HG03520 (cell line): ENCODE data around the gene ZFAND3.

ENCODE experiments used
- ATAC-seq: cut with Tn5 transposase; IDR thresholded peaks from one replicate; pipeline ENCODE4 v1.9.1; 2021; ENCODE audit warnings: mild to moderate bottlenecking, moderate library complexity; ENCODE audit not compliant: unreplicated experiment

Gene ZFAND3

DNA sequence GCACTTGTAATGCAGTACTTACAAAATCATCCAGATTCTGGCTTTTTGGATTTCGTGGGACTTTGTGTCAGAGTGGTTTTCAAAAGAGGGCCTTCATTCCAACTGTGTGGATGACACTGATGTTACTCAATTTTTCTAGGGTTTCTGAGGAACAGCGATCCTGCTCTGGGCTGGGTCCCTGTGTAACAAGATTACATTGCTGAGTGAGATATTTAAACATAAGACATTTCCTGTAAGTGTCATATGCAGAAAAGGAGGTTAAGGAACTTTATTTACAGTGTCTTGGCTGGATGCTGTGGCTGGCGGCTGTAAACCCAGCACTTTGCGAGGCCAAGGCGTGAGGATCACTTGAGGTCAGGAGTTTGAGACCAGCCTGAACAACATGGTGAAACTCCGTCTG, 6.7 kb downstream of the ZFAND3 start:
- ATAC-seq, result no peak

- no peak for ATAC-seq
Measured at GRCh38 chr6:37826993-37827392, 7.5 kb downstream of the ZFAND3 start.

GRCh38 chr6:37827603-37828265, 8.2 kb downstream of the ZFAND3 start:
- no peak for ATAC-seq

GRCh38 chr6:37830225-37830624, 10.7 kb downstream of the ZFAND3 start:
- no peak for ATAC-seq

DNA sequence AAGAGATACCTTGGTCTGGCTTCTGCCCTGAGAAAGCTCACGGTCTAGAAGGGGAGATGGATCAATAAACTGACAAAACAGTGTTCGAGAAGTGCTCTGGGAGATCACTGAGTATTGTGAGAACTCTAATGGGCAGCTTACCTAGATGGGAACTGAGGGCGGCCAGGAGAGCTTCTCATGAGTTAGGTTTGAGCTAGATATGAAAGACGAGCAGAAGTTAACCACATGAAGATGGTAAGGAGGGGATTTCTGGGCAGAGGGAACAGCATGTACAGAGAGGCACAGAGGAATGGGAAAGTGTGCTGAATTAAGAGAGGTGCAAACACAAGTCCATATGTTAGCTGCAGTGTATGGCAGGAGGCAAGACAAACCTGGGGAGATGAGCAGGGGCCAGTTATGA, 11.9 kb downstream of the ZFAND3 start:
- ATAC-seq, result no peak

- no peak for ATAC-seq
Measured at GRCh38 chr6:37835923-37836322, 16.4 kb downstream of the ZFAND3 start.

DNA sequence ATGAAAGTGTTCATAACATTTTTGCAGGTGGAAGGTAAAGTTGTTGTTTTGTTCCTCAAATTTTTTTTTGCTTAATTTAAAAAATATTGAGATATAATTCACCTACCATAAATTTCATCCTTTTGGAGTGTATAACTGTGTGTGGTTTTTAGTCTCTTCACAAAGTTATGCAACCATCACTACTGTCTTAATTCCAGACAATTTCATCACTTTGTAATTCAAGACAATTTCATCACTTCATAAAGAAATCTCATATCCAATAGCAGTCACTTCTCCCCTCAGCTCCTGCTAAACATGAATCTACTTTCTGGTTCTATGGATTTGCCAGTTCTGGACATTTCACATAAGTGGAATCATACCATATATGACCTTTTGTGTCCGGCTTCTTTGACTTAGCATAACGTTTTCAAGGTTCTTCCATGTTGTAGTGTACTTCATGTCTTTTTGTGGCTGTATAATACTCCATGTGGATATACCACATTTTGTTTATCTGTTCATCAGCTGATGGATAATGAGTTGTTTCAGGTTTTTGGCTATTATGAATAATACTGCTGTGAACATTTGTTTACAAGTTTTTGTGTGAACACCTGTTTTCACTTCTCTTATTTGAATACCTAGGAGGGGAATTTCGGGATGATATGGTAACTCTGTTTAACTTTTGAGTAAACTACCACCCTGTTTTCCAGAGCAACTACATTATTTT, 18.8 kb downstream of the ZFAND3 start:
- no peak for ATAC-seq

GRCh38 chr6:37840143-37840939, 20.8 kb downstream of the ZFAND3 start:
- no peak for ATAC-seq

GRCh38 chr6:37840940-37841300, 21.4 kb downstream of the ZFAND3 start:
- ATAC-seq, result no peak

GRCh38 chr6:37845026-37845911, 25.7 kb downstream of the ZFAND3 start:
- no peak for ATAC-seq

- ATAC-seq, result no peak
Measured at GRCh38 chr6:37845930-37846329, 26.4 kb downstream of the ZFAND3 start.

- no peak for ATAC-seq
Measured at GRCh38 chr6:37847704-37848103, 28.2 kb downstream of the ZFAND3 start.

DNA sequence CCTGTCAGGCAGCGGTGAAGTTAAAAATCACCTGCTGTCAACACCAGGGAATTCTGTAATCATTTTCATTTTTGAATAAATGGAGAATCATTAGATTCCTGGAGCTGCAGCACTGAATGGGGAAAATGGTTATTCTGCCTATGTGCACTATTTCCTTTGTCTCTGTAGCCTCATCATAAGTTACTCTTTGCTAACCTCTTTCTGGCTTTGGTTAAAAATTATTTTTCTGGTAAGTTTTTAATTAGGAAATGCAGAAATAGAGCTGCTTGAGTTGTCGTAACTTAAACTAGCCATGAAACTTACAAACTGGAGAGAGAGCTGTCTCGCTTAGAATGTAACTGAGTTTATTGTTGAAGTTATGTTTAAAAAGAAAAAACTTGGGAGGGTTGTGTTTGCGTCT, 28.8 kb downstream of the ZFAND3 start:
- ATAC-seq, result no peak

GRCh38 chr6:37850260-37850659, 30.7 kb downstream of the ZFAND3 start:
- ATAC-seq, result no peak

DNA sequence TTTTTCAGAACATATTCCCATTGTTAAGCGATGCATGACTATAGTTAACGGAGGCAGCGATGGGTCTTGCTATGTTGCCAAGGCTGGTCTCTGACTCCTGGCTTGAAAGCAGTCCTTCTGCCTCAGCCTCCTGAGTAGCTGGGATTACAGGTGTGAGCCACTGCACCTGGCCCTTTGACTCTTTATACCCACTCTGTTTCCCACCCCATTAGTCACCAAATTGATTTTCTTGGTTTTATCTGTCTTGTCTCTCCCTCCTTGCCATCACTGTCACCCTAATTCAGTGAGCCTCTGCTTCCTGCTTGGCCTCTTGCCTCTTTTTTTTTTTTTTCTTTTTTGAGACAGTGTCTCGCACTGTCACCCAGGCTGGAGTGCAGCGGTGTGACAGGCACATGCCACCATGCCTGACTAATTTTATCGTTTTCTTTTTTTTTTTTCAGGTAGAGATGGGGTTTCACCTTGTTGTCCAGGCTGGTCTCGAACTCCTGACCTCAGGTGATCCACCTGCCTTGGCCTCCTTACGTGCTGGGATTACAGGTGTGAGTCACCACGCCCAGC, 31.3 kb downstream of the ZFAND3 start:
- no peak for ATAC-seq

DNA sequence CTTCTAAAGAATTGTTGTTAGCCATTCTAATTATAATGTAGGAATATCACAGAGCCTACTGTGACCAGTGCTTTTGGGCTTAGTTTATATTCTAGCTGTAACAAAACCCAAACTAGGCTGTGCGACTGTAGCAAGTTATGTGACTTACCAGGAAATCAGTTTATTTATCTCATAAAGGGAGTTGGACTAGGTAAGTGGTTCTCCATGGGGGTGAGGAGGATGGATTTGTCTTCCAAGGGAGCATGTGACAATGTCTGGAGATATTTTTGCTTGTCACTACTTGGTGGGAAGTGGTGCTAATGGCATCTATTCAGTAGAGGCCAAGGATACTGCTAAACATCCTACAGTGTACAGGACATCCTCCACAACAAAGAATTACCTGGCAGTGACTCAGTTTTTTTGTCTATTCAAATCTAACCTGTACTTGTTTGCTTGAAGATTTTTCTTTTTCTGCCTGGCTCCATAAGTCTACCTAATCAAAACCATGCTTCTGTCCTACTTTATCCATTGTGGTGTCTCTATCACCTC, 32.5 kb downstream of the ZFAND3 start:
- ATAC-seq, result no peak

- no peak for ATAC-seq
Measured at GRCh38 chr6:37856285-37856684, 36.8 kb downstream of the ZFAND3 start.

DNA sequence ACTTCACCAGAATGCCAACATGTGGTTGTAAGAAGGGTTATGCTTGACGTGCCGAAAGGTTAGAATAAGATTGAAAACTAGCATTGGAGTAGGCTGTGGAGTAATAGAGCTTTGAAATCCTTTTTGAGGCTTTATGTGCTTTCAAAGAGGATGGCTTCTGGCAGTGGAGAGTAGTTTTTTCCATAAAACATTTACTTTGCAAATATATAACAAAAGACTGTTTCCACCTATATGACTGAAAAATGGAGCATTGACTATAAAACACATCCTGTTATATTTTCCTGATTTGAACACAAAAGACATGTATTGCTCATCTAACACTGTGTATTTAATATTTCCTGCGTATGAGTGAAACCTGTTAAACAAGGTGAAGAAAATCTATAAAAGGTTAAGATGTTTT, 38.8 kb downstream of the ZFAND3 start:
- no peak for ATAC-seq

DNA sequence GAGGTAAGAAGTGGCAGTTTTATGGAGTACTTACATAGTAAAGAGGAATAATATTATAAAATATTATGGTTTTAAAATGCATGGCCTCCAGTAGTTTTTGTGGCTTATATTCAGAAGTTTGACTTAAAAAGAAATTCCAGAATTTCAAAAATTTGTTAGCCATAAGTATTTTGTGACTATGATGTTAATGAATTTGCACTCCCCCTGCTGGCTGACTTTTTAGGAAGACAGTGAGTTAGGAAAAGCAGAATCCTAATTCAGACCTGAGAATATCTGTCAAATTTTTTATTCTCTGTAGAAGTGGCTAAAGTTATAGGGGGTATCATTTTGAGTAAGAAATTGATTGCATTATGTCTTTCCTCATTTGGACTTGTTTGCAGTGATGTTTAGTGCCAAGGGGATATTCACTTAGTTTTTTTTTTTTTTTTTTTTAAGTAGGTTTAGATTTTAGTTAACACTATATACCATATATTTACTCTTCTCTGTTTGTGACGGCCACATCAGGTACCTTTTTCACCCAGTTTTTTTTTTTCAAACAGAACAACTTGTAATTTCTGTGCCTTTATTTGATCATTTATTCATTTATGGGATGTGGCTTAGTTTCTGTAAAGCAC, 40.8 kb downstream of the ZFAND3 start:
- ATAC-seq, result no peak

GRCh38 chr6:37861452-37861851, 41.9 kb downstream of the ZFAND3 start:
- no peak for ATAC-seq
